GM18505 (cell line): ENCODE results near the gene IFI44L.

Experiments used
- ATAC-seq: cut with Tn5 transposase; IDR thresholded peaks from one replicate; pipeline ENCODE4 v1.9.1; 2021; ENCODE audit not compliant: unreplicated experiment
- POLR2A ChIP-seq: IDR thresholded peaks from 4 replicates; pipeline ENCODE4 v1.6.1; 2011; ENCODE audit warnings: borderline replicate concordance; ENCODE audit not compliant: insufficient read depth, insufficient read length; ENCODE audit errors: extremely low read depth

IFI44L gene

GRCh38 chr1:78658901-78659300, 38.7 kb downstream of the IFI44L start:
- TF ChIP-seq POLR2A: no peak
- ATAC-seq: no peak

GRCh38 chr1:78663923-78664322, 43.7 kb downstream of the IFI44L start:
- no peak for TF ChIP-seq POLR2A
- no peak for ATAC-seq

GRCh38 chr1:78664763-78665162, 44.5 kb downstream of the IFI44L start:
- no peak for ATAC-seq
- no peak for TF ChIP-seq POLR2A

GRCh38 chr1:78665809-78666208, 45.6 kb downstream of the IFI44L start:
- TF ChIP-seq POLR2A: no peak

GRCh38 chr1:78667939-78668338, 47.7 kb downstream of the IFI44L start:
- ATAC-seq: no peak
- no peak for TF ChIP-seq POLR2A

More at GRCh38 chr1:78665809-78666208, 45.6 kb downstream of the IFI44L start:
- no peak for ATAC-seq

- no peak for TF ChIP-seq POLR2A
- no peak for ATAC-seq
These were observed 48.2 kb downstream of the IFI44L start for GRCh38 chr1:78668427-78668826.

- ATAC-seq: no peak
- TF ChIP-seq POLR2A: no peak
These were observed 52.2 kb downstream of the IFI44L start for GRCh38 chr1:78672428-78672827.

GRCh38 chr1:78673120-78673519, 52.9 kb downstream of the IFI44L start:
- no peak for ATAC-seq

GRCh38 chr1:78676347-78676982, 56.2 kb downstream of the IFI44L start:
- TF ChIP-seq POLR2A: no peak
- ATAC-seq: no peak

More at GRCh38 chr1:78673120-78673519, 52.9 kb downstream of the IFI44L start:
- TF ChIP-seq POLR2A: no peak

GRCh38 chr1:78676993-78677392, 56.7 kb downstream of the IFI44L start:
- no peak for ATAC-seq
- TF ChIP-seq POLR2A: no peak

GRCh38 chr1:78677788-78678187, 57.5 kb downstream of the IFI44L start:
- TF ChIP-seq POLR2A: no peak
- no peak for ATAC-seq

- ATAC-seq: peak; percentile 82
- TF ChIP-seq POLR2A: no peak
These were observed 58.1 kb downstream of the IFI44L start for GRCh38 chr1:78678324-78678723.

GRCh38 chr1:78681265-78681664, 61.0 kb downstream of the IFI44L start:
- no peak for ATAC-seq
- TF ChIP-seq POLR2A: no peak

- TF ChIP-seq POLR2A: no peak
- ATAC-seq: no peak
These were observed 62.2 kb downstream of the IFI44L start for GRCh38 chr1:78682496-78682895.

- no peak for ATAC-seq
- no peak for TF ChIP-seq POLR2A
These were observed 62.8 kb downstream of the IFI44L start for GRCh38 chr1:78683079-78683478.
